H1 (cell line): Measurements from ENCODE around the gene CNOT2. TPM values are rescaled to one million over a fixed set of nuclear protein-coding genes. Genes with fewer than 3 reads are reported as not detected.

Experiments used
- CTCF ChIA-PET: fragments of 300-600 bp; sonication (Branson Sonifier 250); formaldehyde crosslinking; loops from one replicate; lab custom pipeline; 2021; ENCODE audit not compliant: partially characterized antibody; lab: Charles Lee
- POLR2A ChIA-PET: fragments of 300-600 bp; sonication (Branson Sonifier 250); formaldehyde crosslinking; loops from one replicate; lab custom pipeline; 2021; ENCODE audit warnings: inconsistent platforms; ENCODE audit not compliant: partially characterized antibody; lab: Charles Lee
- DNase-seq, 2 experiments: peaks; one replicate each; pipeline versions ENCODE4 v3.0.0 to v3.0.0-alpha.2; 2010 to 2022; ENCODE audit warnings: low spot score in 2 of 2, low read depth in 1 of 2, mixed read lengths in 1 of 2
- FAIRE-seq: peaks from 2 replicates; lab custom pipeline; 2011; peaks lifted over from hg19 to GRCh38; lab: Jason Lieb, UNC
- H2AFZ ChIP-seq: 2 replicates; pipeline ENCODE4 v1.8.1; 2012; ENCODE audit warnings: low read length, inconsistent platforms
- H2AK5ac ChIP-seq: 2 replicates; pipeline ENCODE4 v1.6.1; 2013; ENCODE audit warnings: low read depth, low read length
- H2BK120ac ChIP-seq: replicated peaks from 2 replicates; pipeline ENCODE3; 2013; ENCODE audit warnings: low read depth, low read length, inconsistent platforms
- H2BK12ac ChIP-seq: 2 replicates; pipeline ENCODE4 v1.6.1; 2013; ENCODE audit warnings: low read depth, low read length
- H2BK15ac ChIP-seq: 2 replicates; pipeline ENCODE4 v1.6.1; 2013; ENCODE audit warnings: low read length
- H2BK20ac ChIP-seq: 2 replicates; pipeline ENCODE4 v1.6.1; 2013; ENCODE audit warnings: low read length
- H2BK5ac ChIP-seq: 2 replicates; pipeline ENCODE4 v1.6.1; 2013; ENCODE audit warnings: low read depth, low read length
- H3K14ac ChIP-seq: 2 replicates; pipeline ENCODE4 v1.6.1; 2013; ENCODE audit warnings: inconsistent platforms; ENCODE audit not compliant: insufficient read length
- H3K18ac ChIP-seq: 2 replicates; pipeline ENCODE4 v1.6.1; 2013; ENCODE audit warnings: low read length; ENCODE audit errors: extremely low read depth
- H3K23ac ChIP-seq: 2 replicates; pipeline ENCODE4 v1.6.1; 2013; ENCODE audit warnings: inconsistent platforms; ENCODE audit not compliant: insufficient read length
- H3K23me2 ChIP-seq: 2 replicates; pipeline ENCODE4 v1.6.1; 2013; ENCODE audit warnings: low read depth, low read length
- H3K27ac ChIP-seq: 2 replicates; pipeline ENCODE4 v1.6.1; 2011; ENCODE audit warnings: low read depth, low read length, inconsistent platforms
- H3K27me3 ChIP-seq, 4 experiments: replicated peaks in 1 of 4; 1 replicate in 1 of 4; 2 replicates in 3 of 4; pipeline versions ENCODE4 v1.6.1 to v1.8.1; 2011 to 2013; ENCODE audit warnings: low read length in 3 of 4, mild to moderate bottlenecking in 3 of 4, inconsistent platforms in 2 of 4, mixed read lengths in 2 of 4, moderate library complexity in 1 of 4; ENCODE audit not compliant: control insufficient read depth in 3 of 4, insufficient read depth in 3 of 4; ENCODE audit errors: extremely low read depth in 1 of 4
- H3K36me3 ChIP-seq, 4 experiments: 2 replicates each; pipeline versions ENCODE4 v1.6.1 to v1.8.1; 2011 to 2013; ENCODE audit warnings: mild to moderate bottlenecking in 4 of 4, low read length in 3 of 4, moderate library complexity in 2 of 4, control low read depth in 1 of 4, inconsistent platforms in 1 of 4; ENCODE audit not compliant: insufficient read depth in 4 of 4, control insufficient read depth in 2 of 4
- H3K4ac ChIP-seq: replicated peaks from 2 replicates; pipeline ENCODE3; 2013; ENCODE audit warnings: low read length, low read depth, mixed read lengths, inconsistent platforms; ENCODE audit not compliant: insufficient read length
- H3K4me1 ChIP-seq, 4 experiments: replicated peaks in 1 of 4; 1 replicate in 1 of 4; 2 replicates in 3 of 4; pipeline versions ENCODE4 v1.6.1 to v1.8.1; 2011 to 2013; ENCODE audit warnings: low read length in 3 of 4, inconsistent platforms in 2 of 4, mixed read lengths in 1 of 4; ENCODE audit not compliant: insufficient read depth in 4 of 4, control insufficient read depth in 3 of 4
- H3K4me2 ChIP-seq, 2 experiments: 2 replicates each; pipeline versions ENCODE4 v1.6.1 to v1.8.1; 2011 to 2013; ENCODE audit warnings: low read depth in 2 of 2, low read length in 2 of 2, control low read depth in 1 of 2, inconsistent platforms in 1 of 2, mild to moderate bottlenecking in 1 of 2; ENCODE audit not compliant: insufficient read depth in 1 of 2
- H3K4me3 ChIP-seq, 4 experiments: fragments of 200-600, 300-600 bp in 1 of 4; sonication (generic), shearing (Covaris generic), sonication (Bioruptor Twin) in 1 of 4; 2 replicates each; pipeline versions ENCODE4 v1.5.1 to v1.8.1; 2011 to 2016; ENCODE audit warnings: low read length in 4 of 4, low read depth in 3 of 4, control low read depth in 2 of 4, inconsistent platforms in 2 of 4, mild to moderate bottlenecking in 2 of 4, mixed read lengths in 1 of 4, moderate library complexity in 1 of 4; ENCODE audit not compliant: insufficient read depth in 2 of 4; ENCODE audit errors: extremely low read depth in 1 of 4
- H3K56ac ChIP-seq: replicated peaks from 2 replicates; pipeline ENCODE3; 2013; ENCODE audit warnings: low read depth, mild to moderate bottlenecking, mixed read lengths, low read length, inconsistent platforms; ENCODE audit not compliant: insufficient read length
- H3K79me1 ChIP-seq: 2 replicates; pipeline ENCODE4 v1.6.1; 2013; ENCODE audit warnings: low read depth, low read length, control low read depth
- H3K79me2 ChIP-seq, 2 experiments: 2 replicates each; pipeline versions ENCODE4 v1.6.1 to v1.8.1; 2012 to 2013; ENCODE audit warnings: low read length in 2 of 2, mild to moderate bottlenecking in 2 of 2, inconsistent platforms in 1 of 2; ENCODE audit not compliant: insufficient read depth in 2 of 2, control insufficient read depth in 1 of 2
- H3K9ac ChIP-seq, 4 experiments: replicated peaks in 1 of 4; 1 replicate in 1 of 4; 2 replicates in 3 of 4; pipeline versions ENCODE4 v1.6.1 to v1.8.1; 2011 to 2013; ENCODE audit warnings: low read depth in 3 of 4, low read length in 3 of 4, control low read depth in 2 of 4, mild to moderate bottlenecking in 2 of 4, moderate library complexity in 2 of 4, inconsistent platforms in 1 of 4; ENCODE audit errors: extremely low read depth in 1 of 4
- H3K9me3 ChIP-seq, 2 experiments: 2 replicates each; pipeline versions ENCODE4 v1.6.1 to v1.8.1; 2012 to 2013; ENCODE audit warnings: mild to moderate bottlenecking in 2 of 2, moderate library complexity in 2 of 2, control low read depth in 1 of 2, inconsistent platforms in 1 of 2, low read depth in 1 of 2, low read length in 1 of 2, mixed read lengths in 1 of 2; ENCODE audit not compliant: insufficient read depth in 2 of 2
- H4K20me1 ChIP-seq, 2 experiments: replicated peaks in 1 of 2; 2 replicates each; pipeline versions ENCODE3 to v1.8.1; 2011 to 2013; ENCODE audit warnings: inconsistent platforms in 2 of 2, low read length in 2 of 2, mild to moderate bottlenecking in 1 of 2; ENCODE audit not compliant: insufficient read depth in 2 of 2, control insufficient read depth in 1 of 2
- H4K5ac ChIP-seq: 2 replicates; pipeline ENCODE4 v1.6.1; 2013; ENCODE audit warnings: low read length, low read depth, mixed read lengths, inconsistent platforms; ENCODE audit not compliant: insufficient read length
- H4K8ac ChIP-seq: 2 replicates; pipeline ENCODE4 v1.8.0; 2013; ENCODE audit warnings: mild to moderate bottlenecking, moderate library complexity, low read length, inconsistent platforms; ENCODE audit not compliant: insufficient read depth; ENCODE audit errors: extremely low read depth
- H4K91ac ChIP-seq: replicated peaks from 2 replicates; pipeline ENCODE3; 2013; ENCODE audit warnings: low read length, mixed read lengths, inconsistent platforms; ENCODE audit not compliant: insufficient read length
- CTBP2 ChIP-seq: IDR thresholded peaks from 2 replicates; pipeline ENCODE4 v1.7.0; 2011; ENCODE audit warnings: borderline replicate concordance, mild to moderate bottlenecking, moderate library complexity, mixed read lengths, low read length; ENCODE audit not compliant: insufficient read depth, insufficient read length
- TAF1 ChIP-seq: IDR thresholded peaks from 2 replicates; pipeline ENCODE4 v1.6.1; 2011; ENCODE audit warnings: mild to moderate bottlenecking, low read depth, low read length
- polyA plus RNA-seq, 7 experiments: library from polyadenylated mRNA; depleted of rRNA in 3 of 7; stranded (reverse) in 5 of 7; unstranded in 2 of 7; fragments of >200 nt in 5 of 7; fragments of 200-250 nt in 2 of 7; gene quantifications; 1 replicate in 5 of 7; 2 replicates in 1 of 7; 4 replicates in 1 of 7; pipeline versions ENCODE4 v1.2.1 to v1.2.3, GENCODE V29; 2011 to 2013; ENCODE audit warnings: missing spikeins in 2 of 7, mixed read lengths in 2 of 7
- total RNA-seq: library from RNA; stranded (reverse); fragmentation: NEBNext Ultra II Directional; extraction: Animal tissue kit (Norgen Biotek cat#: 25700); gene quantifications from 2 replicates; pipeline ENCODE4 v1.2.1, GENCODE V29; 2021

The CNOT2 gene
- total and polyA plus RNA-seq, 2 of the 8 experiments (the other 6 are each of a cell fraction or from before 2014, with no cell fraction given) = 61.2 to 64.8 TPM

GRCh38 chr12:70246580-70246979 is 3.3 kb downstream of the CNOT2 start:
- H2AFZ ChIP-seq = no peak overlapping the region
- H3K14ac ChIP-seq = no peak overlapping the region
- no peak overlapping the region for H2BK12ac ChIP-seq
- no peak overlapping the region for H2BK5ac ChIP-seq
- DNase-seq (no peak), FAIRE-seq (no peak)
- TF ChIP-seq CTBP2 (no peak), TAF1 (no peak)
- H2BK15ac ChIP-seq = no peak overlapping the region
- peaks cover 0 to 3% (median 0%) of the 10 kb centered on the region in 4 experiments; a peak in 1 of 8 replicates for H3K36me3 ChIP-seq
- H3K23me2 ChIP-seq = peaks cover 8% of the 10 kb centered on the region
- H3K18ac ChIP-seq = no peak overlapping the region
- ChIA-PET POLR2A (interaction anchor here (0.6 kb wide), 2 partner anchors 17 to 85 kb away, joined by 3 read pairs; no protein-coding TSS in a partner anchor), CTCF (no interaction called here)
- H3K79me1 ChIP-seq = no peaks in the 10 kb centered on the region
- no peak overlapping the region for H3K4me3 ChIP-seq
- no peak overlapping the region for H4K8ac ChIP-seq
- no peak overlapping the region for H2BK20ac ChIP-seq
- no peak overlapping the region for H4K5ac ChIP-seq
- peaks cover 0 to 11% (median 0%) of the 10 kb centered on the region in 4 experiments; a peak in 1 of 7 replicates for H3K4me1 ChIP-seq
- H3K4ac ChIP-seq = no peak overlapping the region
- H3K23ac ChIP-seq = no peak overlapping the region
- H3K27ac ChIP-seq = no peak overlapping the region
- no peak overlapping the region for H3K56ac ChIP-seq
- no peak overlapping the region for H2AK5ac ChIP-seq
- H3K27me3 ChIP-seq = no peaks in the 10 kb centered on the region
- H3K9me3 ChIP-seq = no peaks in the 10 kb centered on the region
- H3K79me2 ChIP-seq = peaks cover 28 to 90% of the 10 kb centered on the region in 2 experiments
- H4K20me1 ChIP-seq = peaks cover 3 to 10% of the 10 kb centered on the region in 2 experiments
- H2BK120ac ChIP-seq = no peak overlapping the region
- H3K9ac ChIP-seq = no peak overlapping the region; a peak in 1 of 7 replicates
- H3K4me2 ChIP-seq = peak overlapping the region in 1 of 2 experiments; percentile 5; a peak in 1 of 4 replicates
- H4K91ac ChIP-seq = no peak overlapping the region
